KMS-11 (cell line): Measurements from ENCODE around the gene PALM.

Experiments
- H2AFZ ChIP-seq: fragments of 200-600 bp; sonication (generic); 2 replicates; pipeline ENCODE4 v1.6.1; 2016; ENCODE audit warnings: antibody characterized with exemption, mixed run types, low read depth
- H3K27ac ChIP-seq: fragments of 200-600 bp; sonication (generic); 2 replicates; pipeline ENCODE4 v1.6.1; 2016; ENCODE audit warnings: mild to moderate bottlenecking, mixed run types
- H3K27me3 ChIP-seq: fragments of 200-600 bp; sonication (generic); 2 replicates; pipeline ENCODE4 v1.6.1; 2017; ENCODE audit warnings: mild to moderate bottlenecking, low read depth, mixed run types, moderate library complexity; ENCODE audit not compliant: insufficient read depth
- H3K36me3 ChIP-seq: fragments of 200-600 bp; sonication (generic); 2 replicates; pipeline ENCODE4 v1.6.1; 2017; ENCODE audit warnings: mild to moderate bottlenecking, mixed run types; ENCODE audit not compliant: insufficient read depth
- H3K4me1 ChIP-seq: fragments of 200-600 bp; sonication (generic); 2 replicates; pipeline ENCODE4 v1.6.1; 2016; ENCODE audit warnings: mild to moderate bottlenecking, low read depth, mixed run types; ENCODE audit not compliant: poor library complexity, severe bottlenecking
- H3K4me2 ChIP-seq: fragments of 200-600 bp; sonication (generic); 2 replicates; pipeline ENCODE4 v1.7.0; 2016; ENCODE audit warnings: mild to moderate bottlenecking, mixed run types
- H3K4me3 ChIP-seq: fragments of 200-600 bp; sonication (generic); IDR thresholded peaks from 2 replicates; pipeline ENCODE4 v1.6.1; 2017; ENCODE audit warnings: low read depth, low read length, mixed read lengths; ENCODE audit not compliant: insufficient read depth
- H3K79me2 ChIP-seq: fragments of 200-600 bp; sonication (generic); 2 replicates; pipeline ENCODE4 v1.6.1; 2016; ENCODE audit warnings: low read depth, mixed run types; ENCODE audit not compliant: insufficient read depth
- H3K9ac ChIP-seq: fragments of 200-600 bp; sonication (generic); 2 replicates; pipeline ENCODE4 v1.6.1; 2016; ENCODE audit warnings: mild to moderate bottlenecking, mixed run types
- H4K20me1 ChIP-seq: fragments of 200-600 bp; sonication (generic); 2 replicates; pipeline ENCODE4 v1.6.1; 2016; ENCODE audit warnings: mild to moderate bottlenecking, mixed run types; ENCODE audit not compliant: insufficient read depth
- CTCF ChIP-seq: fragments of 200-600 bp; sonication (generic); conservative IDR thresholded peaks from 2 replicates; pipeline ENCODE4 v1.6.1; 2017; ENCODE audit warnings: low read depth, mild to moderate bottlenecking, antibody characterized with exemption, low read length, moderate library complexity, mixed read lengths

Gene PALM

GRCh38 chr19:709965-710571 lies 1.3 kb downstream of the PALM start:
- no peak overlapping the region for H3K4me2 ChIP-seq
- TF ChIP-seq CTCF = no peak
- no peak overlapping the region for H2AFZ ChIP-seq
- H3K27me3 ChIP-seq = peaks cover 72% of the 10 kb centered on the region
- H3K4me3 ChIP-seq = no peak overlapping the region
- H3K9ac ChIP-seq = no peak overlapping the region
- H3K4me1 ChIP-seq = no peaks in the 10 kb centered on the region
- H4K20me1 ChIP-seq = no peaks in the 10 kb centered on the region
- no peak overlapping the region for H3K27ac ChIP-seq
- H3K79me2 ChIP-seq = no peaks in the 10 kb centered on the region
- H3K36me3 ChIP-seq = no peaks in the 10 kb centered on the region

GRCh38 chr19:710767-711166 lies 2.0 kb downstream of the PALM start:
- H2AFZ ChIP-seq = no peak overlapping the region
- no peak overlapping the region for H3K9ac ChIP-seq
- TF ChIP-seq CTCF = no peak
- no peak overlapping the region for H3K4me3 ChIP-seq
- H3K27ac ChIP-seq = no peak overlapping the region
- H3K79me2 ChIP-seq = no peaks in the 10 kb centered on the region
- H4K20me1 ChIP-seq = no peaks in the 10 kb centered on the region
- no peaks in the 10 kb centered on the region for H3K36me3 ChIP-seq
- no peak overlapping the region for H3K4me2 ChIP-seq
- H3K27me3 ChIP-seq = peaks cover 73% of the 10 kb centered on the region
- H3K4me1 ChIP-seq = no peaks in the 10 kb centered on the region

- H3K27ac ChIP-seq = no peak overlapping the region
- H4K20me1 ChIP-seq = no peaks in the 10 kb centered on the region
- no peak overlapping the region for H3K4me2 ChIP-seq
- no peak for TF ChIP-seq CTCF
- no peaks in the 10 kb centered on the region for H3K79me2 ChIP-seq
- no peaks in the 10 kb centered on the region for H3K36me3 ChIP-seq
- H3K4me3 ChIP-seq = no peak overlapping the region
- no peak overlapping the region for H3K9ac ChIP-seq
- H3K27me3 ChIP-seq = peaks cover 71% of the 10 kb centered on the region
- H3K4me1 ChIP-seq = no peaks in the 10 kb centered on the region
- H2AFZ ChIP-seq = no peak overlapping the region
Observed at GRCh38 chr19:711254-711653, 2.5 kb downstream of the PALM start.

- Histone ChIP-seq H3K9ac (no peak overlapping the region), H3K4me3 (no peak overlapping the region), H3K27ac (no peak overlapping the region), H3K36me3 (no peaks in the 10 kb centered on the region), H3K27me3 (peaks cover 85% of the 10 kb centered on the region), H4K20me1 (no peaks in the 10 kb centered on the region), H3K79me2 (no peaks in the 10 kb centered on the region), H2AFZ (no peak overlapping the region), H3K4me2 (no peak overlapping the region), H3K4me1 (no peaks in the 10 kb centered on the region)
- TF ChIP-seq CTCF = no peak
Observed at GRCh38 chr19:715347-715746, 6.6 kb downstream of the PALM start.
